ENCODE data around the gene RNASEH2C.
"Not testable (repeated sequence)": the region's sequence is repeated elsewhere in the genome, so short reads cannot be mapped to it uniquely, and the experiment has no call there.

RNASEH2C gene

DNA sequence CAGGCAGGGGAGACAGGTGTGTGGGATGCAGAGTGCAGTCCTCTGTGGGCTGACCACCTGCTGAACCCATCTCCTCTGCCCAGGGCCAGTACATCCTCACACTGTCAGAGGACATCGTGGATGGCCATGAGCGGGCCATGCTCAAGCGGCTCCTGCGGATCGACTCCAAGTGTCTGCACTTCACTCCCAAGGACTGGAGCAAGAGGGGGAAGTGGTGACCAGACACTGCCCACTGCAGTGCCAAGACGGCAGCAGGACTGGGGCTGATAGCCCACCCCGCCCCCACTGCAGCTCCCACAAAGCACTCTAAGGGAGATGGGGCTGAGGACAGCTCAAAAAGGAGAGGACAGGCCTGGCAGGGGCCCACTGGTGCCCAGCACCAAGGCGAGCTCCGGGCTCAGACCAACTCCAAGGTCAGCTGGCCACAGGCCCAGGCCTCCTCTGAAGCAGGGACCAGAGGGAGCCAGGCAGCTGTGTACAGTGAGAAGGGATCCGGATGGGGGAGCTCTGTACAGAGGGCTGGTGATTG lies 1.6 kb downstream of the RNASEH2C start:
- peak in 1 of 42 donors; percentile 12 for DNase-seq
- intact Hi-C loops (cut with DNase I) = loop anchor here (10.0 kb wide), 1 partner anchor 94 kb away; no protein-coding TSS in a partner anchor

- DNase-seq = no peak
- intact Hi-C loops (cut with DNase I) = loop anchor here (10.0 kb wide), 1 partner anchor 94 kb away; no protein-coding TSS in a partner anchor
Observed at GRCh38 chr11:65718531-65718930, 2.1 kb downstream of the RNASEH2C start.

- intact Hi-C loops (cut with DNase I) = loop anchor here (10.0 kb wide), 1 partner anchor 93 kb away; no protein-coding TSS in a partner anchor
- peak in 1 of 42 donors; percentile 32 for DNase-seq
Observed at GRCh38 chr11:65717906-65718305, 2.7 kb downstream of the RNASEH2C start.

GRCh38 chr11:65716774-65717405 lies 3.7 kb downstream of the RNASEH2C start:
- intact Hi-C loops (cut with DNase I) = loop anchor here (10.0 kb wide), 1 partner anchor 92 kb away; no protein-coding TSS in a partner anchor
- DNase-seq = peak in 2 of 42 donors; percentile 9 to 20

DNA sequence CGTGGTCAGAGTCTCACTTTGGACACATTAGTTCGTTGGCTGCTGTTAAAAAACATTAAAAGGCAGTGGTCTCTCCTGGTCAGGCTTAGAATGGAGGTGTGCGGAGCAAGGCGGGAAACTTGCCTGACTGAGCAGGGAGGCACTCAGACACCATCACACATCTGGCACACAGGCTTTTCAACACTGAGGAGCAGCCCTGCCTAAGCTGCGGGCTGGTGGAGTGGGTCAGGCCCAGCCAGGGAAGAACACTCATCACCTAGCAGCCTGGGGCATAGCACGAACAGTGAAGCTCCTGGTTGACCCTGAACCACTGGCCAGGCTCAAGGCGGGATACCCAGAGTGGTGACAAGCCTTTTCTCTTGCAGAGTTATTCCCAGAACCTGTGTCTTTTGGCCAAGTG lies 4.3 kb downstream of the RNASEH2C start:
- no peak for DNase-seq
- intact Hi-C loops (cut with DNase I) = loop anchor here (10.0 kb wide), 1 partner anchor 92 kb away; no protein-coding TSS in a partner anchor

DNA sequence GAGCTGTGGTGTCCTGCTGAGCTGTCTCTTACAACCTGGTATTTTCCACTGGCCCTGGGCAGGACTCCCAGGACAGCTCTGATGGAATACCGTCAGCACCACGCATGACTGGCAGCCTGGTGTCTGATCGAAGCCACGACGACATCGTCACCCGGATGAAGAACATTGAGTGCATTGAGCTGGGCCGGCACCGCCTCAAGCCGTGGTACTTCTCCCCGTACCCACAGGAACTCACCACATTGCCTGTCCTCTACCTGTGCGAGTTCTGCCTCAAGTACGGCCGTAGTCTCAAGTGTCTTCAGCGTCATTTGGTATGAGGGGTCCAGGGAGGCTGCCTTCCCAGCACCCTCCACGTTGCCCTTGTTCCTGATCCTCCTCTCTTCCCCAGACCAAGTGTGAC lies 6.2 kb downstream of the RNASEH2C start:
- DNase-seq = peak in 1 of 42 donors; percentile 9
- intact Hi-C loops (cut with DNase I) = loop anchor here (5.0 to 10.0 kb wide), 2 partner anchors 90 to 103 kb away; no protein-coding TSS in a partner anchor

DNA sequence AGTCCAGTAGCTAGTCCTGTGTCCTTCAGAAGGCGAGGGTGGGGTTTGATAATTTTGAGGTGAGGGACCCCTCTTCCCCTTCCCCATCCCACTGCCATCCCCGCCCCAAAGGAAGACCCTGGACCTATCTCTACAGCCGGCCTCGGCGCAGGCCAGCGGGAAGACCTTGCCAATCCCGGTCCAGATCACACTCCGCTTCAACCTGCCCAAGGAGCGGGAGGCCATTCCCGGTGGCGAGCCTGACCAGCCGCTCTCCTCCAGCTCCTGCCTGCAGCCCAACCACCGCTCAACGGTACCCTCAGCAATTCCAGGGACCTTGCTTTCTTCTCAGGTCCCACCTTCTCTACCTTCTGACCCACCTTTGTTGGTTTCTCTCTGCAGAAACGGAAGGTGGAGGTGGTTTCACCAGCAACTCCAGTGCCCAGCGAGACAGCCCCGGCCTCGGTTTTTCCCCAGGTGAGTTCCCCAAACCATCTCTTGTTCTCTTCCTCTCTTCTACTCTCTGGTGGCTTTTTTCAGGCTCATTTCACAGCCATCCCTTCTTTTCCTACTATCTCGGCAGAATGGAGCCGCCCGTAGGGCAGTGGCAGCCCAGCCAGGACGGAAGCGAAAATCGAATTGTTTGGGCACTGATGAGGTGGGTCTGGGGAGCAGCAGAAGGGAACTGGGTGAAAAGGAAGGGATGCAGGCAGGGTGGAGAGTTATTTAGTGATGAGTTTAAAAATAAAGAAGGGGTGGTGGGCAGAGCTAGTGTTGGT lies 7.2 kb downstream of the RNASEH2C start:
- DNase-seq = peak in 1 of 42 donors; percentile 17
- intact Hi-C loops (cut with DNase I) = loop anchor here (2.0 to 10.0 kb wide), 3 partner anchors 51 to 104 kb away; partner anchors contain the start of gene RELA

DNA sequence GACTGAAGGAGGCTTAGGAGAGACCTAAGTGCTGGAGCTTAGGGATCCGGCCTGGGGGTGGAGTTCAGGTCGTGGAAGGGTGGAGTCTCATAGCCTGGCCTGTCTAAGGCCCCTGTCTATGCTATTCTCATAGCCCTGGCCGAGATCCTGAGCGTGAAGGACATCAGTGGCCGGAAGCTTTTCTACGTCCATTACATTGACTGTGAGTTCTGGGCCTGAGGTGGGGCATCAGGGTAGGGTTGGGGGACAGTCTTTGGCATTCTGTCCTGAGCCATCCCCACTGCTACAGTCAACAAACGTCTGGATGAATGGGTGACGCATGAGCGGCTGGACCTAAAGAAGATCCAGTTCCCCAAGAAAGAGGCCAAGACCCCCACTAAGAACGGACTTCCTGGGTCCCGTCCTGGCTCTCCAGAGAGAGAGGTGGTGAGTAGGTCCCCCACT lies 7.9 kb downstream of the RNASEH2C start:
- DNase-seq = no peak
- intact Hi-C loops (cut with DNase I) = loop anchor here (2.0 to 10.0 kb wide), 3 partner anchors 50 to 105 kb away; partner anchors contain the start of gene RELA

GRCh38 chr11:65711785-65712632 lies 8.6 kb downstream of the RNASEH2C start, which contains the start of gene KAT5:
Gene KAT5 (plus strand): TSS chr11:65712252. CDS start chr11:65712268, 16 bp downstream.
- intact Hi-C loops (cut with DNase I) = loop anchor here (2.0 to 10.0 kb wide), 3 partner anchors 49 to 105 kb away; partner anchors contain the start of gene RELA
- peak; percentile 95 to 100 (median 98) for DNase-seq

DNA sequence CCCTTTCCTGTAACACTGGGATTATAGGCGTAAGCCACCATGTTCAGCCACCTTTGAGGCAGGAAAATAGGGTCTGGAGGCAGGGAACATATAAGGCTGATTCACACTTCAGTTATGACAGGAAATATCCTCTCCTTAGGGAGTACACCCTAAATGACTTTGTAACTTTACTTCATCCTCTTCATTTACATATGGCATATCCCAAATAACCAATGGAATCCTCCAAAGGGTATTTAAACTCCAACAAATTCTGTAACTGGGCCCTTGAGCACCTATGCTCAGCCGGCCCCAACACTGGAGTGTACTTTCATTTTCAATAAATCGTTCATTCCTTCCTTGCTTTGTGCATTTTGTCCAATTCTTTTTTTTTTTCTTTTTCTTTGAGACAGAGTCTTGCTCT lies 10.2 kb downstream of the RNASEH2C start:
- no peak for DNase-seq
- intact Hi-C loops (cut with DNase I) = loop anchor here (5.0 to 10.0 kb wide), 2 partner anchors 86 to 107 kb away; no protein-coding TSS in a partner anchor

DNA sequence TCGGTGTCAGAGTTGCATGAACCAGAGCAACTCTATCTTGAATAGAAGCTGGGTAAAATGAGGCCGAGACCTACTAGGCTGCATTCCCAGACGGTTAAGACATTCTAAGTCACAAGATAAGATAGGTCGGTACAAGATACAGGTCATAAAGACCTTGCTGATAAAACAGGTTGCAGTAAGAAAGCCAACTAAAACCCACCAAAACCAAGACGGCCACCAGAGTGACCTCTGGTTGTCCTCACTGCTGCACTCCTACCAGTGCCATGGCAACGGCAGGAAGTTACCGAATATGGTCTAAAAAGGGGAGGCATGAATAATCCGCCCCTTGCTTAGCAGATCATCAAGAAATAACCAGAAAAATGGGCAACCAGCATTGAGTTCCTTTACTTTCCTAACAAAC lies 10.9 kb downstream of the RNASEH2C start:
- DNase-seq = no peak
- intact Hi-C loops (cut with DNase I) = loop anchor here (5.0 to 10.0 kb wide), 2 partner anchors 85 to 108 kb away; no protein-coding TSS in a partner anchor

- DNase-seq = no peak
- intact Hi-C loops (cut with DNase I) = no loop called here
Observed at GRCh38 chr11:65708451-65708850, 12.1 kb downstream of the RNASEH2C start.

DNA sequence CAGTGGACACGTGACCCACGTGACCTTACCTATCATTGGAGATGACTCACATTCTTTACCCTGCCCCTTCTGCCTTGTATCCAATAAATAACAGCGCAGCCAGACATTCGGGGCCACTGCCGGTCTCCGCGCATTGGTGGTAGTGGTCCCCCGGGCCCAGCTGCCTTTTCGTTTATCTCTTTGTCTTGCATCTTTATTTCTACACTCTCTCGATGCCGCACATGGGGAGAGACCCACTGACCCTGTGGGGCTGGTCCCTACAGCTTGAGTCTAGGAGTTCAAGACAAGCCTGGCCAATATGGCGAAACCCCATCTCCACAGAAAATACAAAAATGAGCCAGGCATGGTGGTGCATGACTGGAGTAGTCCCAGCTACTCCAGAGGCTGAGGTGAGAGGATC lies 13.6 kb downstream of the RNASEH2C start:
- intact Hi-C loops (cut with DNase I); DNase-seq: not testable (repeated sequence)

- DNase-seq = peak; percentile 42 to 90 (median 81)
- intact Hi-C loops (cut with DNase I) = not testable (repeated sequence)
Observed at GRCh38 chr11:65706303-65706763, 14.3 kb downstream of the RNASEH2C start.

GRCh38 chr11:65703846-65704245 lies 16.8 kb downstream of the RNASEH2C start:
- no peak for DNase-seq
- intact Hi-C loops (cut with DNase I) = no loop called here

DNA sequence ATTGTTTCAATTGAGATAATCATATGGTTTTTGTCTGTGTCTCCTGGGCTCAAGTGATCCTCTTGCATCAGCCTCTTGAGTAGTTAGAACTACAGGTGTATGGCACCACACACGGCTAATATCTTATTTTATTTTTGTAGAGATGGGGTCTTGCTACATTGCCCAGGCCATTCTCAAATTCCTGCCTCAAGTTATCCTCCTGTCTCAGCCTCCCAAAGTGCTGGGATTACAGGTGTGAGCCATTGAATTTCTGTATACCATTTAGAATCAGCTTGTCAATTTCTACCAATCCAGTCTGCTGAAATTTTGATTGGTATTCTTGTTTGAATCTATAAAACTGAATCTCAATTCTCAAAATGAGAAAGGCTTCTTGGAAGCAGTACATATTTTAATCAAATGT lies 18.9 kb downstream of the RNASEH2C start:
- intact Hi-C loops (cut with DNase I) = no loop called here
- DNase-seq = no peak

GRCh38 chr11:65700399-65700798 lies 20.2 kb downstream of the RNASEH2C start:
- no peak for DNase-seq
- intact Hi-C loops (cut with DNase I) = no loop called here

DNA sequence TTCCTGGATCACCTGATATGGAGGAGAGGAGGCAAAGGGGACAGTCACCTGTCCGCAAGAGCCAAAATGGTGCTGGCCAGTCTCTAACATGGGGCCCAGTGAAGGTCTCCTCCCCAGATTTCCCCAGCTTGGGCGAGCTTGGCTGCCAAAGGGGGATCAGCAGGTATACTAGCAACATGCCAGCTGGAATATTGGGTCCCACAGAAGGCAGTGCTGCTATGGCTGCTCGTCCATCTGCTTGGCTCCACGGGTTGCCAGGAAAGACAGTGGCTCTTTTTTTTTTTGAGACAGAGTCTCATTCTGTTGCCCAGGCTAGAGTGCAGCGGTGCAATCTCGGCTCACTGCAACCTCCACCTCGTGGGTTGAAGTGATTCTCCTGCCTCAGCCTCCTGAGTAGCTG lies 21.3 kb downstream of the RNASEH2C start:
- intact Hi-C loops (cut with DNase I) = no loop called here
- peak in 1 of 42 donors; percentile 11 for DNase-seq

Data from head of caudate nucleus (tissue), 42 donors.